NOMO-1 treated with dmso at 0.1 percent for 144 hours (cell line): Measurements from ENCODE around the gene C1QTNF12.

Experiments
- DNase-seq: peaks from one replicate; lab custom pipeline; 2025; ENCODE audit not compliant: unreplicated experiment; lab: John Stamatoyannopoulos, UW

C1QTNF12 gene

GRCh38 chr1:1241588-1242219 is 4.8 kb downstream of the C1QTNF12 start:
- no peak for DNase-seq

- DNase-seq, result no peak
Observed at GRCh38 chr1:1240822-1241587, 5.5 kb downstream of the C1QTNF12 start.

DNA sequence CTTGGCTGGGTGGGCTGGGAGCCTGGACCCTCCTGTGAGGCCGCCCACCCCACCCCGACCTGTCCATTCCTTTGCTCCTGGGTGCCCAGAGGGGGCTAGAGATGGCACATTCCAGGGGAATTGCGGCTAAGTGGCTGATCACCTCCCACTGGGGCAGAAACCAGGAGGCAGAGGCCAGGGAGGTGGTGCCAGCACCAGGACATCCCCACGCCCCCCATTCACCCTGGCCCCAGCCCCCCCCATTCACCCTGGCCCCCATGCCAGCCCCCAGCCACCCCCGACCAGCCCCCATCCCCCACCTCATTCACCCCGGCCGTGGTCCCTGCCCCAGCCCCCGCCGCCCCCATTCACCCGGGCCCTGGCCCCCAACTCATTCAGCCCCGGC is 6.2 kb downstream of the C1QTNF12 start:
- DNase-seq, result no peak

- DNase-seq, result no peak
Observed at GRCh38 chr1:1239614-1240347, 6.7 kb downstream of the C1QTNF12 start.

DNA sequence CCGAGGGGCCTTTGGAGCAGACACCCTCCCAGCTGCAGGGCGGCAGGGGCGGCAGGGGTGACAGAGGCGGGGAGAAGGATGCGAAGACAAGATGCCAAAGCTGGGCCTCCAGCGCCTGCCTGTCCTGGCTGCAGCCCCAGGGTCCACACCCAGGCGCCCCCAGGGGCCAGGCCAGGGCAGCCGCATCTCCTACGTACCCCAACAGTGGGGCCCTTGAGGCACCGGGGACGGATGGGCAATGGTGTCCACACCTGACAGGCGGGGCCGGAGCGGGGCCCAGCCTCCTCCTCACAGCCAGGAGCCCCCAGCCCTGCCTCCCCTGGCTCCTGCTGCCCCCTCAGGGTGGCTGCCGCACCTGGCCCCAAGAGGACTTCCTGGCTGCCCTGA is 7.3 kb downstream of the C1QTNF12 start:
- DNase-seq, result no peak

DNA sequence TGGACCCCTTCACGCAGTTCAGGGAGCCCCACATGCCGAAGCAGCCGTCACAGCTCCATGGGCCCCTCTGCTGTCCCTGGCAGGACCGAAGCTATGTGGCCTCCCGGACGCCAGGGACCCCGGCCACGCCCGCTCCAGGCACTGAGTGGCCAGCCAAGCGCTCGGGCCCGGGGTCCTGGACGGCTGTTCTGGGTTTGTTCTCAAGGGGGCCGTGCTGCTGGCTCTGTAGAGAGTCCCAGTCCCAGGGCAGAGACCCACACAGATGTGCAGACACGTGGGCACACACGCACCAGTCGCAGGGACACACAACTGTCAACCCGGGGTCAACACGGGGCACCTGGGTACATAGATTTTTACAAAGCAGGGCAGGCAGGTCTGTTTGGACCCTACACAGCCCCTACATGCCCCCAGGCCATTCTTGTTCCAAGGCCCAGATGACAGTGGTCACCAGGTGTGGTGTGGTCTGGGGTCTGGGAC is 7.8 kb downstream of the C1QTNF12 start:
- no peak for DNase-seq

- no peak for DNase-seq
Observed at GRCh38 chr1:1237874-1238701, 8.4 kb downstream of the C1QTNF12 start.

DNA sequence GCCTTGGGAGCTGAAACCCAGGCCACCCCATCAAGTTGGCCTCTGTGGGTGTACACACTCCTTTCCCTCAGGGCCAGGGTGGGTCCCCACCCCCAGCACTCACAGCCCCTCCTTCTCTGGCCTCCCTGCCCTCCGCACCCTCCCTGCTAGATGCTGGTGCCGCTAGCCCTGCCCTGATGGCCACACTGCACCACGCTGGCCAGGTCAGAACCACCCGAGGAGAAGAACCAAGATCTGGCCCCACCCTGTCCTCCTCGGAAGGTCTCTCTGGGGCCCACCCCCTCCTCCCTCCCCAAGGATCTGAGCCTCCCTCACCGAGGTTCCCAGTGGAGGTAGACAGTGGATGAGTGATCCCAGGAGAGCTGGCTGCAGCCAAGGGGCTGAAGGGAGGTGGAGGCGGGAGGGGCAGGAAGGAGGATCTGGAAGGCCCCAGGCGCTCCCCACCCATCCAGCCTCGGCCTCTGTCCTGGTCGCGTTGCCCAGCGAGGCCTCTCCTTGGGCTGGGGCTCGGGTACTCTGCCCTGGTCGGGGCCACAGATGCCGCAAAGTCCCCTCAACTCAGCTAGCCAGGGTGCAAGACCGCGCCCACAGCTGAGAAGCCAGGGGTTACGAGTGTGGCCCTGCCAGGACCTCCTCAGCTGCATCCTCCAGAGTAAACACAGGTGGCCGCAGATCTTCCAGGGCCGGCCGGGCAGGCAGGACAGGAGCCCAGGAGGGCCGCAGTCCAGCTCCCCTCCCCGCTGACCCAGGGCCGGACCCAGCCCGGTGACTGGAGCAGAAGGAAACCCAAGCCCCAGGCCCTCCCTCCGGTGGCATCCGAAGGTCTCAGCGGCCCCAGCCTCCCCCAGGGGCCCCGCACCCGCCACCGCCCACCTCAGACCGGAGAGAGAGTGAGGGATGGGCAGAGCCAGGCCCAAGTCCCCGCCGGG is 9.3 kb downstream of the C1QTNF12 start:
- no peak for DNase-seq

DNA sequence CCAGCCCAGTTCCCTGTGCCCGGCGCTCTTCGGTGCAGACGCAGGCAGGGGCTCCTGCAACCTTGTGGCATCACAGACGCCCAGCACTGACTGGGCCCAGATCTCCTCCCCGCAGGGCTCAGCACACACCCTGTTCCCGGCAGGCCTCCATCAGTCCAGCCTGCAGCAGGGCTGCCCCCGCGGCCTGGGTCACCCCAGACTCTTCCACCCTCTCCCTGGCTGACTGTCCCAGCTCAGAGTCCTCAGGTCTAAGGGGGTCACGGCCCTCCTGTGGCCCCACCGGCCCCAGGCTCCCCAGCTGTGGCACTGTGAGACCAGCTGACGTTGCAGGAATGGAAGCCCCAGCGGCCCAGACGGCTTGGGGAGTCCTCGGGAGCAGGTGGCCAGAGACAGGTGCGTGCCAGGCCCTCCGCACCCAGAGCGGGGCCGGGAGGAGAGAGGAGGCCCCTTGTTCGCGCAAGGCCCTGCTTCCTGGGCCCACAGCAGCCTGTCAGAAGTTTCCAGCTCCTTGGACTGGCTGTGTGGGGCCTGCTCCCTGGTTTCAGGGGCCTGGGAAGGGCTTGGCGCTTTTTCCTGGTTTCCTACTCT is 10.3 kb downstream of the C1QTNF12 start:
- DNase-seq, result no peak

GRCh38 chr1:1235016-1235744 is 11.3 kb downstream of the C1QTNF12 start:
- no peak for DNase-seq

- no peak for DNase-seq
Observed at GRCh38 chr1:1234180-1234808, 12.2 kb downstream of the C1QTNF12 start.

GRCh38 chr1:1233567-1233892 is 13.0 kb downstream of the C1QTNF12 start:
- DNase-seq, result no peak

GRCh38 chr1:1232796-1233566 is 13.5 kb downstream of the C1QTNF12 start:
- no peak for DNase-seq

- no peak for DNase-seq
Observed at GRCh38 chr1:1232208-1232795, 14.2 kb downstream of the C1QTNF12 start, which contains the start of gene B3GALT6. B3GALT6 (plus strand) TSS chr1:1232237; CDS start chr1:1232279, 42 bp downstream.

- peak; percentile 91 for DNase-seq
Observed at GRCh38 chr1:1231400-1232207, 14.9 kb downstream of the C1QTNF12 start, which contains the start of gene SDF4. SDF4 (minus strand) TSS chr1:1232001; CDS start chr1:1228772, 3,229 bp downstream.

- no peak for DNase-seq
Observed at GRCh38 chr1:1230656-1231399, 15.7 kb downstream of the C1QTNF12 start.
